OCI-LY1 (cell line): ENCODE measurements around the gene FAM193B.

ENCODE experiments used
- H2AFZ ChIP-seq: fragments of 200-600 bp; sonication (generic), shearing (Covaris generic); 2 replicates; pipeline ENCODE4 v1.6.0; 2014; ENCODE audit warnings: antibody characterized with exemption, mild to moderate bottlenecking, low read length
- H3F3A ChIP-seq: fragments of 200-600 bp; sonication (generic), shearing (Covaris generic); 2 replicates; pipeline ENCODE4 v1.6.0; 2014; ENCODE audit warnings: mild to moderate bottlenecking, antibody characterized with exemption, low read length, moderate library complexity; ENCODE audit not compliant: insufficient read depth
- H3K27ac ChIP-seq: fragments of 200-600 bp; sonication (generic); 2 replicates; pipeline ENCODE4 v1.5.1; 2014; ENCODE audit warnings: low read length, mixed run types, mild to moderate bottlenecking, low read depth; ENCODE audit not compliant: poor library complexity, severe bottlenecking
- H3K27me3 ChIP-seq: fragments of 200-600 bp; sonication (generic); 2 replicates; pipeline ENCODE4 v1.6.0; 2014; ENCODE audit warnings: antibody characterized with exemption, mild to moderate bottlenecking, low read length, moderate library complexity; ENCODE audit not compliant: insufficient read depth
- H3K36me3 ChIP-seq: fragments of 200-600 bp; sonication (generic); 2 replicates; pipeline ENCODE4 v1.6.1; 2014; ENCODE audit warnings: mild to moderate bottlenecking, antibody characterized with exemption, low read length, moderate library complexity, mixed read lengths; ENCODE audit not compliant: insufficient read depth
- H3K4me1 ChIP-seq: fragments of 200-600 bp; sonication (generic); 2 replicates; pipeline ENCODE4 v1.5.1; 2014; ENCODE audit warnings: mild to moderate bottlenecking, low read length, moderate library complexity; ENCODE audit not compliant: insufficient read depth, severe bottlenecking
- H3K4me2 ChIP-seq: fragments of 200-600 bp; sonication (generic), shearing (Covaris generic); 2 replicates; pipeline ENCODE4 v1.6.1; 2014; ENCODE audit warnings: low read length
- H3K4me3 ChIP-seq: fragments of 200-600 bp; sonication (generic); 2 replicates; pipeline ENCODE4 v1.5.1; 2014; ENCODE audit warnings: low read length, low read depth, mild to moderate bottlenecking, mixed read lengths; ENCODE audit not compliant: poor library complexity, severe bottlenecking
- H3K79me2 ChIP-seq: fragments of 200-600 bp; shearing (Covaris generic); 2 replicates; pipeline ENCODE4 v1.6.1; 2016; ENCODE audit warnings: mixed run types, low read length, mixed read lengths; ENCODE audit not compliant: insufficient read depth
- H3K9ac ChIP-seq: fragments of 200-600 bp; sonication (generic), shearing (Covaris generic); 2 replicates; pipeline ENCODE4 v1.6.1; 2014; ENCODE audit warnings: mild to moderate bottlenecking, low read length, mixed read lengths
- H3K9me2 ChIP-seq: fragments of 200-600 bp; sonication (generic), shearing (Covaris generic); 2 replicates; pipeline ENCODE4 v1.6.1; 2014; ENCODE audit warnings: low read depth, mild to moderate bottlenecking, low read length, mixed read lengths
- H3K9me3 ChIP-seq: fragments of 200-600 bp; shearing (Covaris generic); 2 replicates; pipeline ENCODE4 v1.6.1; 2014; ENCODE audit warnings: low read length, mixed read lengths
- H4K20me1 ChIP-seq: fragments of 200-600 bp; sonication (generic), shearing (Covaris generic); 2 replicates; pipeline ENCODE4 v1.6.0; 2016; ENCODE audit warnings: mild to moderate bottlenecking, low read length; ENCODE audit not compliant: insufficient read depth
- EZH2 ChIP-seq: fragments of 200-600 bp; sonication (generic), shearing (Covaris generic); IDR thresholded peaks from 2 replicates; pipeline ENCODE4 v1.8.0; 2017; ENCODE audit warnings: borderline replicate concordance, mixed run types, mild to moderate bottlenecking, antibody characterized with exemption, low read length, moderate library complexity, mixed read lengths
- TF ChIP-seq, protein P1 (sequence below): fragments of 200-600 bp; sonication (generic), shearing (Covaris generic); IDR thresholded peaks from 2 replicates; pipeline ENCODE4 v1.5.1; 2017; ENCODE audit warnings: mild to moderate bottlenecking, antibody characterized with exemption, low read length, moderate library complexity, mixed read lengths

Gene FAM193B

DNA sequence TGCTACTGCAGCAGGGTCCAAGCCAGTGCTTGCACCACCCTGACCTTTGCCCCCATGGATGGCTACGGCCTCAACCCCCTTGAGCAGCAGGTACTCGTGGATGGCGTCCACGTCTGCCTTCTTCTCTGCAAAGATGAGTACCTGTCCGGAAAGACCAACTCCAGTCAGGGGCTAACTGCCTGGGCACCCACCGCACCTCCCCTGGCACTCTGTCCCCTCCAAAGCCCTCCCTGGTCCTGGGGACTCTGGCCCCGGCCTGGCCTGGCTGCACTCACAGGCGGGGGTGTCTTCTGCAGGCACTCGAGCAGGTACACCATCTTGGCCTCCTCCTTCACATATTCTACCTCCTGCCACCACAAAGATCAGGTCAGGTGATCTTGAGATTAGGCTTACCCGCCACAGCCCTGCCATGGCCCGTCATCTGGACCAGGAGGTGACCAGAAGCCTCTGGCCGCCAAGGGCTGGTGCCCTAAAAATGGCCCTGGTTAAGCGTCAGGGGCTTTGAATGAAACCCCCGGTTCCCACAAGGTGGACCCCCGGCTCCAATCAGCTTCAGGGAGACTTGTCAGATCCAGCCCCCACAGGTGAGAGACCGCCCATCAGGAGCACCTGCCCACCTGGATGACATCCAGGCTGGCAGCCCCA is 41.5 kb downstream of the FAM193B start:
- Histone ChIP-seq H3K9me2 (no peaks in the 10 kb centered on the region), H3K9ac (no peak overlapping the region), H4K20me1 (no peaks in the 10 kb centered on the region), H3K4me1 (peaks cover 59% of the 10 kb centered on the region), H3K79me2 (peaks cover 7% of the 10 kb centered on the region), H2AFZ (no peak overlapping the region), H3F3A (no peaks in the 10 kb centered on the region), H3K4me2 (no peak overlapping the region), H3K36me3 (peaks cover 57% of the 10 kb centered on the region), H3K27ac (no peak overlapping the region), H3K9me3 (no peaks in the 10 kb centered on the region), H3K4me3 (no peak overlapping the region), H3K27me3 (no peaks in the 10 kb centered on the region)
- TF ChIP-seq, protein P1, sequence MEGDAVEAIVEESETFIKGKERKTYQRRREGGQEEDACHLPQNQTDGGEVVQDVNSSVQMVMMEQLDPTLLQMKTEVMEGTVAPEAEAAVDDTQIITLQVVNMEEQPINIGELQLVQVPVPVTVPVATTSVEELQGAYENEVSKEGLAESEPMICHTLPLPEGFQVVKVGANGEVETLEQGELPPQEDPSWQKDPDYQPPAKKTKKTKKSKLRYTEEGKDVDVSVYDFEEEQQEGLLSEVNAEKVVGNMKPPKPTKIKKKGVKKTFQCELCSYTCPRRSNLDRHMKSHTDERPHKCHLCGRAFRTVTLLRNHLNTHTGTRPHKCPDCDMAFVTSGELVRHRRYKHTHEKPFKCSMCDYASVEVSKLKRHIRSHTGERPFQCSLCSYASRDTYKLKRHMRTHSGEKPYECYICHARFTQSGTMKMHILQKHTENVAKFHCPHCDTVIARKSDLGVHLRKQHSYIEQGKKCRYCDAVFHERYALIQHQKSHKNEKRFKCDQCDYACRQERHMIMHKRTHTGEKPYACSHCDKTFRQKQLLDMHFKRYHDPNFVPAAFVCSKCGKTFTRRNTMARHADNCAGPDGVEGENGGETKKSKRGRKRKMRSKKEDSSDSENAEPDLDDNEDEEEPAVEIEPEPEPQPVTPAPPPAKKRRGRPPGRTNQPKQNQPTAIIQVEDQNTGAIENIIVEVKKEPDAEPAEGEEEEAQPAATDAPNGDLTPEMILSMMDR: no peak
- no peak for TF ChIP-seq EZH2

DNA sequence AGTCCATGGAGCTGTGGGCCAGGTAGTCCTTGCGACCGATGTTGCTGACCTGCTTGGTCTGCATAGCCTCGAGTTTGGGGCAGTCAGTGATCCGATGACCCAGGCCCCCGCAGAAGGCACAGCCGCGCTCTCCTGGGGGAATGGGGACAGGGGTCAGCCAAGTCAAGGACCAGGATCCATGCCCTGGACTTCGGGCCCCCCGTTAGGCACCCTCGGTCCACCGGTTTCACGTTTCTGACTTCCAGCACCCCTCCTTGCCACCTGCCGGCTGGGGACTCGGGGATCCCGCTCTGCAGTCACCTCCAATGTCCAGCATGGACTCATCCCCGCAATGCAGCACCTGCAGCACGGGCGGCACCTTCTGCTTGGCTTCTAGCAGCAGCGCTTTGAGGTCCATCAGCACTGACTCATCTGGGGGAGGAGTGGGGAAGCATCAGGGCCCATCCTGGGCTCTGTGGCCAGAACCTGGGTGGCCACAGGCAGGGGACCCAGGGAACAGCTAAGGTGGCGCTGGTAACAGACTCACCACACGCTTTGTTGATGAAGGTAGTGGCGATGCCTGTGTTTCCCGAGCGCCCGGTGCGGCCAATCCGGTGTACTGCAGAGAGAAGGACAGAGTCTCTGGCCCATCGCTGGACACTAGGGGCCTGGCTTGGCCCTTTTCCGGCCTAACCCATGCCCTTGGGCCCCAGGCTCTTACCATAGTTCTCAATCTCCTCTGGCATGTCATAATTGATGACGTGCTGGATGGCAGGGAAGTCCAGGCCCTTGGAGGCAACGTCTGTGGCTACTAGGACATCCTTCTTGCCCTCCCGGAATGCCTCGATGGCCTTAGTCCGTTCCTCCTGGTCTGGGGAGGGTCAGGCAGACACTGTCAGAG is 42.3 kb downstream of the FAM193B start:
- TF ChIP-seq, protein P1: no peak
- no peak for TF ChIP-seq EZH2
- Histone ChIP-seq H4K20me1 (no peaks in the 10 kb centered on the region), H3K4me2 (no peak overlapping the region; the same call in 1 of the 2 replicates), H3K9me2 (no peaks in the 10 kb centered on the region), H3K36me3 (peaks cover 65% of the 10 kb centered on the region), H2AFZ (no peak overlapping the region), H3K4me3 (no peak overlapping the region), H3K9ac (peak overlapping the region; percentile 98; the same call in 1 of the 2 replicates), H3K27ac (peak overlapping the region; percentile 99), H3K27me3 (no peaks in the 10 kb centered on the region), H3K4me1 (peaks cover 67% of the 10 kb centered on the region), H3K9me3 (no peaks in the 10 kb centered on the region), H3F3A (no peaks in the 10 kb centered on the region), H3K79me2 (peaks cover 7% of the 10 kb centered on the region)

DNA sequence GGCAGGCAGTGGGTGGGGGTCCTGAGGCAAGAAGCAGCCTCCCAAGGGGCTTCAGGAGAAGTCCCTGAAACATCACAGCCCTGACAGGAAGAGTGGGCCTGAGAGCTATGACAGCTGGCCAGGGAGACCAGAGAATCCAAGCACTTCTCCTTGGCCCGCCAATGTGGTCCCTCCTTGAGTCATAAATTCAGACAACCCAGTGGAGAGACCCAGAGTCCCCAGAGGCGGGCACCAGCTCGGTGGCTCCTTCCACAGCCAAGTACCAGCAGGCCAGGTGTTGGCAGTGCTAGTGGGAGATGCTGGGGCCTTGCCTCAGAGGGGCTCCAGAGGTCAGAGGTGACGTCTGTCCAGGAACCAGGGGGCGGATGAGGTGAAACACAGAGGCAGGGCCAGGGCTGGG is 43.2 kb downstream of the FAM193B start:
- H3K9me2 ChIP-seq: no peaks in the 10 kb centered on the region
- peaks cover 70% of the 10 kb centered on the region for H3K36me3 ChIP-seq
- peak overlapping the region; percentile 94 for H3K4me2 ChIP-seq
- peak overlapping the region; percentile 99 for H3K27ac ChIP-seq
- no peaks in the 10 kb centered on the region for H3K27me3 ChIP-seq
- peak overlapping the region; percentile 78 for H3K4me3 ChIP-seq
- H3F3A ChIP-seq: no peaks in the 10 kb centered on the region
- no peaks in the 10 kb centered on the region for H3K9me3 ChIP-seq
- H3K9ac ChIP-seq: peak overlapping the region; percentile 98
- H3K4me1 ChIP-seq: peaks cover 71% of the 10 kb centered on the region
- no peak for TF ChIP-seq EZH2
- TF ChIP-seq, protein P1: no peak
- no peaks in the 10 kb centered on the region for H4K20me1 ChIP-seq
- no peak overlapping the region for H2AFZ ChIP-seq
- peaks cover 5% of the 10 kb centered on the region for H3K79me2 ChIP-seq
